ENCODE data around the gene AATF. TPM values are rescaled to one million over a fixed set of nuclear protein-coding genes. Genes with fewer than 3 reads are reported as not detected.
A peak's percentile ranks its signal among the peaks of the same experiment; 100 is the strongest.

AATF gene
- total and polyA plus RNA-seq, 2 of the 8 experiments (the other 6 are each of a cell fraction or from before 2014, with no cell fraction given), result 20.1 to 62.8 TPM

GRCh38 chr17:37081287-37081686 lies 132.5 kb downstream of the AATF start:
- Histone ChIP-seq H3K23me2 (ENCODE audit: low read depth, low read length) (no peaks in the 10 kb centered on the region), H4K5ac (ENCODE audit: insufficient read length, low read depth, low read length) (no peak overlapping the region), H2BK5ac (ENCODE audit: low read depth, low read length) (peak overlapping the region; percentile 40; the same call in 1 of the 2 replicates), H3K18ac (ENCODE audit: extremely low read depth, low read length) (no peak overlapping the region), H3K27ac (ENCODE audit: low read depth, low read length) (no peak overlapping the region), H3K56ac (replicated peaks; ENCODE audit: insufficient read length, low read depth, low read length) (no peak overlapping the region), H4K20me1 (replicated peaks in 1 of 2; ENCODE audit: control insufficient read depth in 1 of 2, insufficient read depth in 2 of 2, low read length in 2 of 2) (no peaks in the 10 kb centered on the region), H3K79me1 (ENCODE audit: low read depth, low read length) (no peaks in the 10 kb centered on the region), H2BK20ac (ENCODE audit: low read length) (peak overlapping the region; percentile 84; the same call in 1 of the 2 replicates), H3K4me2 (ENCODE audit: insufficient read depth in 1 of 2, low read depth in 2 of 2, low read length in 2 of 2) (no peak overlapping the region), H4K8ac (ENCODE audit: extremely low read depth, insufficient read depth, low read length) (peak overlapping the region; percentile 12; the same call in 1 of the 2 replicates), H2AFZ (ENCODE audit: low read length) (no peak overlapping the region), H3K9ac (replicated peaks in 1 of 4; ENCODE audit: extremely low read depth in 1 of 4, low read depth in 3 of 4, low read length in 3 of 4) (no peak overlapping the region), H2BK15ac (ENCODE audit: low read length) (no peak overlapping the region), H3K79me2 (ENCODE audit: control insufficient read depth in 1 of 2, insufficient read depth in 2 of 2, low read length in 2 of 2) (no peaks in the 10 kb centered on the region), H2BK12ac (ENCODE audit: low read depth, low read length) (0 out of 2 replicates have a peak overlapping the region, but pooled peaks have one; percentile 11), H3K4me1 (replicated peaks in 1 of 4; ENCODE audit: control insufficient read depth in 3 of 4, insufficient read depth in 4 of 4, low read length in 3 of 4) (peaks cover 6 to 18% (median 14%) of the 10 kb centered on the region in 4 experiments), H2BK120ac (replicated peaks; ENCODE audit: low read depth, low read length) (no peak overlapping the region), H4K91ac (replicated peaks; ENCODE audit: insufficient read length, low read length) (no peak overlapping the region), H3K4ac (replicated peaks; ENCODE audit: insufficient read length, low read depth, low read length) (no peak overlapping the region), H2AK5ac (ENCODE audit: low read depth, low read length) (no peak overlapping the region), H3K36me3 (ENCODE audit: control insufficient read depth in 2 of 4, insufficient read depth in 4 of 4, low read length in 3 of 4) (peaks cover 0 to 17% (median 12%) of the 10 kb centered on the region in 4 experiments; a peak in 5 of 8 replicates), H3K23ac (ENCODE audit: insufficient read length) (no peak overlapping the region), H3K14ac (ENCODE audit: insufficient read length) (no peak overlapping the region), H3K4me3 (ENCODE audit: extremely low read depth in 1 of 4, insufficient read depth in 2 of 4, low read depth in 3 of 4, low read length in 4 of 4) (no peak overlapping the region), H3K27me3 (replicated peaks in 1 of 4; ENCODE audit: control insufficient read depth in 3 of 4, extremely low read depth in 1 of 4, insufficient read depth in 3 of 4, low read length in 3 of 4) (no peaks in the 10 kb centered on the region), H3K9me3 (ENCODE audit: insufficient read depth in 2 of 2, low read depth in 1 of 2, low read length in 1 of 2) (peaks cover 0 to 11% of the 10 kb centered on the region in 2 experiments; a peak in 1 of 4 replicates)
- ChIA-PET CTCF (ENCODE audit: partially characterized antibody) (interaction anchor here (0.7 to 2.8 kb wide), 9 partner anchors 9 to 487 kb away, joined by 3 to 14 read pairs (median 4); no protein-coding TSS in a partner anchor), POLR2A (ENCODE audit: partially characterized antibody) (interaction anchor here (1.3 to 1.6 kb wide), 2 partner anchors 9 to 12 kb away, joined by 5 read pairs; no protein-coding TSS in a partner anchor)
- FAIRE-seq (no peak), DNase-seq (ENCODE audit: low read depth in 1 of 2, low spot score in 2 of 2) (no peak)
- WGBS, 2 experiments (ENCODE audit: extremely low coverage in 1 of 2, insufficient coverage in 1 of 2, insufficient read length in 1 of 2, insufficient replicate concordance in 2 of 2, low coverage in 1 of 2, low lambda C conversion rate in 2 of 2, missing lambda C conversion rate in 1 of 2), result 93% methylated on average over 5 of the region's 5 CpGs; no CpG with 5 or more reads in 1 of the 2 experiments
- no peak for TF ChIP-seq GTF2F1 (IDR thresholded peaks at IDR 0.05; ENCODE audit: borderline replicate concordance, low read depth, low read length)
- no peak for TF ChIP-seq SP2 (IDR thresholded peaks at IDR 0.05; ENCODE audit: low read length)
- TF ChIP-seq SIN3A (conservative IDR thresholded peaks at IDR 0.05 in 1 of 2, IDR thresholded peaks at IDR 0.05 in 1 of 2; ENCODE audit: low read depth in 1 of 2, low read length in 2 of 2), result no peak
- no peak for TF ChIP-seq BRCA1 (IDR thresholded peaks at IDR 0.05; ENCODE audit: low read depth, low read length)
- TF ChIP-seq RAD21 (IDR thresholded peaks at IDR 0.05 in 1 of 2, conservative IDR thresholded peaks at IDR 0.05 in 1 of 2; ENCODE audit: low read depth in 2 of 2, low read length in 2 of 2), result 0 out of 4 replicates have a peak, but pooled peaks of 1 of the 2 experiments have one; percentile 33
- no peak for TF ChIP-seq CEBPB (IDR thresholded peaks at IDR 0.05; ENCODE audit: low read depth, low read length)
- no peak for TF ChIP-seq EGR1 (IDR thresholded peaks at IDR 0.05; ENCODE audit: borderline replicate concordance, low read depth, low read length)
- no peak for TF ChIP-seq GABPA (IDR thresholded peaks at IDR 0.05; ENCODE audit: borderline replicate concordance, insufficient read depth, low read length)
- TF ChIP-seq, protein P1, sequence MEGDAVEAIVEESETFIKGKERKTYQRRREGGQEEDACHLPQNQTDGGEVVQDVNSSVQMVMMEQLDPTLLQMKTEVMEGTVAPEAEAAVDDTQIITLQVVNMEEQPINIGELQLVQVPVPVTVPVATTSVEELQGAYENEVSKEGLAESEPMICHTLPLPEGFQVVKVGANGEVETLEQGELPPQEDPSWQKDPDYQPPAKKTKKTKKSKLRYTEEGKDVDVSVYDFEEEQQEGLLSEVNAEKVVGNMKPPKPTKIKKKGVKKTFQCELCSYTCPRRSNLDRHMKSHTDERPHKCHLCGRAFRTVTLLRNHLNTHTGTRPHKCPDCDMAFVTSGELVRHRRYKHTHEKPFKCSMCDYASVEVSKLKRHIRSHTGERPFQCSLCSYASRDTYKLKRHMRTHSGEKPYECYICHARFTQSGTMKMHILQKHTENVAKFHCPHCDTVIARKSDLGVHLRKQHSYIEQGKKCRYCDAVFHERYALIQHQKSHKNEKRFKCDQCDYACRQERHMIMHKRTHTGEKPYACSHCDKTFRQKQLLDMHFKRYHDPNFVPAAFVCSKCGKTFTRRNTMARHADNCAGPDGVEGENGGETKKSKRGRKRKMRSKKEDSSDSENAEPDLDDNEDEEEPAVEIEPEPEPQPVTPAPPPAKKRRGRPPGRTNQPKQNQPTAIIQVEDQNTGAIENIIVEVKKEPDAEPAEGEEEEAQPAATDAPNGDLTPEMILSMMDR (IDR thresholded peaks at IDR 0.05; ENCODE audit: control extremely low read depth in 1 of 3, insufficient read depth in 1 of 3, low read depth in 1 of 3, low read length in 3 of 3), result peak in 2 of 3 experiments; percentile 17 to 31; a peak in 1 of 4 replicates
- TF ChIP-seq FOSL1 (IDR thresholded peaks at IDR 0.05; ENCODE audit: insufficient read depth, low read depth, low read length), result no peak

Data from H1 (cell line).